PFSK-1 (cell line): ENCODE data around the gene FOXN3.
A peak's percentile ranks its signal among the peaks of the same experiment; 100 is the strongest.

ENCODE experiments used
- FOXP2 ChIP-seq: optimal IDR thresholded peaks from 2 replicates; pipeline ENCODE3; 2011; ENCODE audit warnings: borderline replicate concordance, control low read depth, inconsistent platforms; ENCODE audit not compliant: insufficient read depth; ENCODE audit errors: extremely low read length, extremely low read depth
- POLR2AphosphoS5 ChIP-seq: IDR thresholded peaks from 2 replicates; pipeline ENCODE4 v1.6.1; 2012; ENCODE audit warnings: low read depth, mild to moderate bottlenecking, control low read depth, low read length, moderate library complexity
- REST ChIP-seq, 2 experiments: IDR thresholded peaks; 2 replicates each; pipeline versions ENCODE4 v1.6.1 to v1.8.0; 2011 to 2012; ENCODE audit warnings: low read depth in 2 of 2, low read length in 2 of 2, control low read depth in 1 of 2, inconsistent platforms in 1 of 2, mild to moderate bottlenecking in 1 of 2, moderate library complexity in 1 of 2; ENCODE audit not compliant: insufficient read depth in 1 of 2
- SIN3A ChIP-seq: IDR thresholded peaks from 2 replicates; pipeline ENCODE4 v1.6.1; 2012; ENCODE audit warnings: mild to moderate bottlenecking, low read length, moderate library complexity, borderline replicate concordance; ENCODE audit not compliant: insufficient read depth
- TAF1 ChIP-seq: IDR thresholded peaks from 2 replicates; pipeline ENCODE4 v1.6.1; 2012; ENCODE audit warnings: low read length, control low read depth, borderline replicate concordance; ENCODE audit not compliant: insufficient read depth

FOXN3 gene

GRCh38 chr14:89303456-89304435 lies 113.3 kb downstream of the FOXN3 start:
- TF ChIP-seq TAF1 (peak; percentile 34; the same call in 1 of the 2 replicates), REST (IDR thresholded peaks at IDR 0.05; ENCODE audit: insufficient read depth in 1 of 2, low read depth in 2 of 2, low read length in 2 of 2) (no peak)

- no peak for TF ChIP-seq SIN3A
- no peak for TF ChIP-seq TAF1
- TF ChIP-seq POLR2AphosphoS5: no peak
- TF ChIP-seq FOXP2: no peak
- TF ChIP-seq REST (IDR thresholded peaks at IDR 0.05; ENCODE audit: insufficient read depth in 1 of 2, low read depth in 2 of 2, low read length in 2 of 2): no peak
These were observed 114.6 kb downstream of the FOXN3 start for GRCh38 chr14:89302396-89302950.

GRCh38 chr14:89299587-89299986 lies 117.4 kb downstream of the FOXN3 start:
- TF ChIP-seq REST (IDR thresholded peaks at IDR 0.05; ENCODE audit: insufficient read depth in 1 of 2, low read depth in 2 of 2, low read length in 2 of 2) (no peak), SIN3A (no peak), POLR2AphosphoS5 (no peak)

GRCh38 chr14:89298056-89298834 lies 118.8 kb downstream of the FOXN3 start:
- TF ChIP-seq SIN3A: no peak
- TF ChIP-seq REST (IDR thresholded peaks at IDR 0.05; ENCODE audit: insufficient read depth in 1 of 2, low read depth in 2 of 2, low read length in 2 of 2): no peak
- no peak for TF ChIP-seq POLR2AphosphoS5
- no peak for TF ChIP-seq FOXP2
- TF ChIP-seq TAF1: no peak
